ENCODE data around the gene ABRACL. TPM values are rescaled to one million over a fixed set of nuclear protein-coding genes. Genes with fewer than 3 reads are reported as not detected.

The ABRACL gene
- total RNA-seq, 1 experiment from 2014 or later = 67.0 TPM

- no peak for DNase-seq (ENCODE audit: low read depth)
Observed at GRCh38 chr6:139053382-139053781, 24.8 kb downstream of the ABRACL start.

GRCh38 chr6:139054001-139054400, 25.5 kb downstream of the ABRACL start:
- DNase-seq (ENCODE audit: low read depth) = no peak

GRCh38 chr6:139055709-139056108, 27.2 kb downstream of the ABRACL start:
- no peak for DNase-seq (ENCODE audit: low read depth)

GRCh38 chr6:139058029-139058428, 29.5 kb downstream of the ABRACL start:
- no peak for DNase-seq (ENCODE audit: low read depth)

GRCh38 chr6:139060332-139060731, 31.8 kb downstream of the ABRACL start:
- DNase-seq (ENCODE audit: low read depth) = peak; percentile 59

- no peak for DNase-seq (ENCODE audit: low read depth)
Observed at GRCh38 chr6:139062932-139063646, 34.5 kb downstream of the ABRACL start.

- no peak for DNase-seq (ENCODE audit: low read depth)
Observed at GRCh38 chr6:139064981-139065665, 36.6 kb downstream of the ABRACL start.

GRCh38 chr6:139066080-139066479, 37.5 kb downstream of the ABRACL start:
- no peak for DNase-seq (ENCODE audit: low read depth)

- DNase-seq (ENCODE audit: low read depth) = no peak
Observed at GRCh38 chr6:139068846-139069245, 40.3 kb downstream of the ABRACL start.

GRCh38 chr6:139073118-139073517, 44.6 kb downstream of the ABRACL start:
- DNase-seq (ENCODE audit: low read depth) = no peak

GRCh38 chr6:139079018-139079417, 50.5 kb downstream of the ABRACL start:
- no peak for DNase-seq (ENCODE audit: low read depth)

- peak; percentile 35 for DNase-seq (ENCODE audit: low read depth)
Observed at GRCh38 chr6:139080255-139080920, 51.8 kb downstream of the ABRACL start.

- no peak for DNase-seq (ENCODE audit: low read depth)
Observed at GRCh38 chr6:139081471-139081870, 52.9 kb downstream of the ABRACL start.

- DNase-seq (ENCODE audit: low read depth) = no peak
Observed at GRCh38 chr6:139082370-139082769, 53.8 kb downstream of the ABRACL start.

GRCh38 chr6:139091826-139092225, 63.3 kb downstream of the ABRACL start:
- no peak for DNase-seq (ENCODE audit: low read depth)

Other genes with a start within 250 kb of the ABRACL start
- not detected in 2 replicates for gene ECT2L, start 232.7 kb upstream of the ABRACL start, total RNA-seq (2014; rRNA removed; shearing (Covaris generic))
- 40.6 and 46.9 TPM in 2 replicates for gene REPS1, start 40.5 kb upstream of the ABRACL start, total RNA-seq (2014; rRNA removed; shearing (Covaris generic))
- gene HECA, start 106.3 kb downstream of the ABRACL start, total RNA-seq (2014; rRNA removed; shearing (Covaris generic)) = 6.3 and 7.4 TPM in 2 replicates